PFSK-1 (cell line): ENCODE measurements around the gene GRK4.

Source experiments
- FOXP2 ChIP-seq: optimal IDR thresholded peaks from 2 replicates; pipeline ENCODE3; 2011; ENCODE audit warnings: borderline replicate concordance, control low read depth, inconsistent platforms; ENCODE audit not compliant: insufficient read depth; ENCODE audit errors: extremely low read length, extremely low read depth
- POLR2AphosphoS5 ChIP-seq: IDR thresholded peaks from 2 replicates; pipeline ENCODE4 v1.6.1; 2012; ENCODE audit warnings: low read depth, mild to moderate bottlenecking, control low read depth, low read length, moderate library complexity
- SIN3A ChIP-seq: IDR thresholded peaks from 2 replicates; pipeline ENCODE4 v1.6.1; 2012; ENCODE audit warnings: mild to moderate bottlenecking, low read length, moderate library complexity, borderline replicate concordance; ENCODE audit not compliant: insufficient read depth
- TAF1 ChIP-seq: IDR thresholded peaks from 2 replicates; pipeline ENCODE4 v1.6.1; 2012; ENCODE audit warnings: low read length, control low read depth, borderline replicate concordance; ENCODE audit not compliant: insufficient read depth
- TF ChIP-seq, protein P1 (sequence below), 2 experiments: IDR thresholded peaks; 2 replicates each; pipeline versions ENCODE4 v1.6.1 to v1.8.0; 2011 to 2012; ENCODE audit warnings: low read depth in 2 of 2, low read length in 2 of 2, control low read depth in 1 of 2, inconsistent platforms in 1 of 2, mild to moderate bottlenecking in 1 of 2, moderate library complexity in 1 of 2; ENCODE audit not compliant: insufficient read depth in 1 of 2

DNA sequence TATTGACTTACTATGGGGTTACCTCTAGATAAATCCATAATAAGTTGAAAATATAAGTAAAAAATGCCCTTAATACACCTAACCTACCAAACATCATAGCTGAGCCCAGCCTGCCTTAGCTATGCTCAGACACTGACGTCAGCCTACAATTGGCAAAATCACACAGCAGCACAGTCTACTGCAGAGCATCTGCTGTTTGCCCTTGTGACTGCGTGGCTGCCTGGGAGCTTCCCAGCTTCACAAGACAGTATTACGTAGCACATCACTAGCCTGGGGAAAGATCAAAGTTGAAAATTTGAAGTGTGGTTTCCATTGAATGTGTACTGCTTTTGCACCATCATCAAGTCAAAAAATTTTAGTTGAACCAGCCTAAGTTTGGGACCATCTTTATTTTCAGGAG is 102.2 kb downstream of the GRK4 start:
- TF ChIP-seq SIN3A (no peak), POLR2AphosphoS5 (no peak), TAF1 (no peak), FOXP2 (no peak)
- TF ChIP-seq, protein P1, sequence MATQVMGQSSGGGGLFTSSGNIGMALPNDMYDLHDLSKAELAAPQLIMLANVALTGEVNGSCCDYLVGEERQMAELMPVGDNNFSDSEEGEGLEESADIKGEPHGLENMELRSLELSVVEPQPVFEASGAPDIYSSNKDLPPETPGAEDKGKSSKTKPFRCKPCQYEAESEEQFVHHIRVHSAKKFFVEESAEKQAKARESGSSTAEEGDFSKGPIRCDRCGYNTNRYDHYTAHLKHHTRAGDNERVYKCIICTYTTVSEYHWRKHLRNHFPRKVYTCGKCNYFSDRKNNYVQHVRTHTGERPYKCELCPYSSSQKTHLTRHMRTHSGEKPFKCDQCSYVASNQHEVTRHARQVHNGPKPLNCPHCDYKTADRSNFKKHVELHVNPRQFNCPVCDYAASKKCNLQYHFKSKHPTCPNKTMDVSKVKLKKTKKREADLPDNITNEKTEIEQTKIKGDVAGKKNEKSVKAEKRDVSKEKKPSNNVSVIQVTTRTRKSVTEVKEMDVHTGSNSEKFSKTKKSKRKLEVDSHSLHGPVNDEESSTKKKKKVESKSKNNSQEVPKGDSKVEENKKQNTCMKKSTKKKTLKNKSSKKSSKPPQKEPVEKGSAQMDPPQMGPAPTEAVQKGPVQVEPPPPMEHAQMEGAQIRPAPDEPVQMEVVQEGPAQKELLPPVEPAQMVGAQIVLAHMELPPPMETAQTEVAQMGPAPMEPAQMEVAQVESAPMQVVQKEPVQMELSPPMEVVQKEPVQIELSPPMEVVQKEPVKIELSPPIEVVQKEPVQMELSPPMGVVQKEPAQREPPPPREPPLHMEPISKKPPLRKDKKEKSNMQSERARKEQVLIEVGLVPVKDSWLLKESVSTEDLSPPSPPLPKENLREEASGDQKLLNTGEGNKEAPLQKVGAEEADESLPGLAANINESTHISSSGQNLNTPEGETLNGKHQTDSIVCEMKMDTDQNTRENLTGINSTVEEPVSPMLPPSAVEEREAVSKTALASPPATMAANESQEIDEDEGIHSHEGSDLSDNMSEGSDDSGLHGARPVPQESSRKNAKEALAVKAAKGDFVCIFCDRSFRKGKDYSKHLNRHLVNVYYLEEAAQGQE (IDR thresholded peaks at IDR 0.05; ENCODE audit: insufficient read depth in 1 of 2, low read depth in 2 of 2, low read length in 2 of 2): no peak
